Calu3 (cell line): ENCODE measurements around the gene PPP6R1. TPM values are rescaled to one million over a fixed set of nuclear protein-coding genes. Genes with fewer than 3 reads are reported as not detected.

ENCODE experiments used
- BruUV-seq: library from RNA; stranded (reverse); fragments of 400-500 nt; replicated peaks from 2 replicates; lab custom pipeline; 2021; lab: Mats Ljungman, UMichigan
- CTCF ChIA-PET: fragments of 300-600 bp; sonication (Branson Sonifier 250); formaldehyde crosslinking; loops from one replicate; lab custom pipeline; 2022; ENCODE audit warnings: antibody characterized with exemption; lab: Charles Lee
- DNase-seq: peaks from one replicate; pipeline ENCODE4 v3.0.0; 2022
- H3K27ac Mint-ChIP-seq: one replicate; pipeline ENCODE4 v1.8.0; 2022; ENCODE audit warnings: mixed read lengths; ENCODE audit not compliant: unreplicated experiment
- H3K27me3 Mint-ChIP-seq: one replicate; pipeline ENCODE4 v1.8.0; 2022; ENCODE audit warnings: mixed read lengths; ENCODE audit not compliant: unreplicated experiment
- H3K36me3 Mint-ChIP-seq: one replicate; pipeline ENCODE4 v1.8.0; 2022; ENCODE audit warnings: mild to moderate bottlenecking, moderate library complexity, mixed read lengths; ENCODE audit not compliant: insufficient read depth, unreplicated experiment
- H3K4me1 Mint-ChIP-seq: one replicate; pipeline ENCODE4 v1.8.0; 2022; ENCODE audit warnings: mild to moderate bottlenecking, low read depth, mixed read lengths; ENCODE audit not compliant: unreplicated experiment
- H3K4me3 Mint-ChIP-seq: one replicate; pipeline ENCODE4 v1.8.0; 2022; ENCODE audit warnings: mild to moderate bottlenecking, low read depth, moderate library complexity, mixed read lengths; ENCODE audit not compliant: unreplicated experiment
- H3K9me3 Mint-ChIP-seq: one replicate; pipeline ENCODE4 v1.8.0; 2022; ENCODE audit warnings: low read depth, mixed read lengths; ENCODE audit not compliant: unreplicated experiment
- CTCF ChIP-seq: fragments of 200-600 bp; IDR thresholded peaks from one replicate; pipeline ENCODE4 v1.8.0; 2022; ENCODE audit warnings: antibody characterized with exemption; ENCODE audit not compliant: unreplicated experiment
- intact Hi-C: fragments of 100-400 bp; cut with micrococcal nuclease; formaldehyde crosslinking; loops from one replicate; pipeline ENCODE4 v1.10.0; 2022; ENCODE audit not compliant: unreplicated experiment
- total RNA-seq: library from RNA; stranded (reverse); gene quantifications from 2 replicates; pipeline ENCODE4 v1.2.3, GENCODE V29; 2022

The PPP6R1 gene
- total RNA-seq, 1 experiment from 2014 or later: 126 TPM

GRCh38 chr19:55224038-55224665 lies 34.7 kb downstream of the PPP6R1 start:
- intact Hi-C loops: no loop called here
- Mint-ChIP-seq H3K27me3 (no peaks in the 10 kb centered on the region), H3K27ac (no peak overlapping the region), H3K36me3 (peaks cover 63% of the 10 kb centered on the region), H3K4me1 (no peaks in the 10 kb centered on the region), H3K4me3 (no peak overlapping the region), H3K9me3 (peaks cover 2% of the 10 kb centered on the region)
- DNase-seq: no peak
- no peak for TF ChIP-seq CTCF
- no TSS peak for BruUV-seq
- CTCF ChIA-PET: no interaction called here

- no peaks in the 10 kb centered on the region for H3K27me3 Mint-ChIP-seq
- no peak for TF ChIP-seq CTCF
- H3K27ac Mint-ChIP-seq: no peak overlapping the region
- CTCF ChIA-PET: no interaction called here
- peaks cover 69% of the 10 kb centered on the region for H3K36me3 Mint-ChIP-seq
- no peaks in the 10 kb centered on the region for H3K4me1 Mint-ChIP-seq
- no peak overlapping the region for H3K4me3 Mint-ChIP-seq
- no TSS peak for BruUV-seq
- no peak for DNase-seq
- intact Hi-C loops: no loop called here
- H3K9me3 Mint-ChIP-seq: peaks cover 2% of the 10 kb centered on the region
These were observed 35.4 kb downstream of the PPP6R1 start for GRCh38 chr19:55223291-55224037.

GRCh38 chr19:55220525-55220924 lies 38.3 kb downstream of the PPP6R1 start:
- DNase-seq: no peak

More at GRCh38 chr19:55220525-55220924, 38.3 kb downstream of the PPP6R1 start:
- Mint-ChIP-seq H3K9me3 (peaks cover 6% of the 10 kb centered on the region), H3K4me3 (no peak overlapping the region), H3K27me3 (no peaks in the 10 kb centered on the region), H3K4me1 (peaks cover 25% of the 10 kb centered on the region), H3K36me3 (peaks cover 77% of the 10 kb centered on the region), H3K27ac (no peak overlapping the region)
- TF ChIP-seq CTCF: no peak
- intact Hi-C loops: no loop called here
- CTCF ChIA-PET: no interaction called here
- no TSS peak for BruUV-seq
